ENCODE data around the gene SPPL3.

SPPL3 gene

GRCh38 chr12:120834489-120835303 is 69.5 kb downstream of the SPPL3 start:
- Histone ChIP-seq H3K79me2 (ENCODE audit: insufficient read depth, low read depth) (peaks cover 9% of the 10 kb centered on the region; the same call in 1 of the 2 replicates), H3K9ac (peak overlapping the region; percentile 29; the same call in 1 of the 2 replicates), H3K27me3 (ENCODE audit: insufficient read depth, low read depth) (no peaks in the 10 kb centered on the region)

GRCh38 chr12:120833849-120834248 is 70.3 kb downstream of the SPPL3 start:
- Histone ChIP-seq H3K27ac (peak overlapping the region; percentile 74), H2AFZ (ENCODE audit: low read depth) (no peak overlapping the region; the same call in 1 of the 2 replicates), H3K9ac (peak overlapping the region; percentile 29; the same call in 1 of the 2 replicates), H4K20me1 (ENCODE audit: insufficient read depth) (no peaks in the 10 kb centered on the region), H3K4me2 (peak overlapping the region; percentile 95), H3K4me3 (IDR thresholded peaks at IDR 0.05; ENCODE audit: insufficient read depth, low read depth, low read length) (no peak overlapping the region), H3K36me3 (ENCODE audit: insufficient read depth) (no peaks in the 10 kb centered on the region), H3K27me3 (ENCODE audit: insufficient read depth, low read depth) (no peaks in the 10 kb centered on the region), H3K4me1 (ENCODE audit: low read depth, poor library complexity, severe bottlenecking) (peaks cover 71% of the 10 kb centered on the region), H3K79me2 (ENCODE audit: insufficient read depth, low read depth) (peaks cover 9% of the 10 kb centered on the region; the same call in 1 of the 2 replicates)
- no peak for TF ChIP-seq CTCF (conservative IDR thresholded peaks at IDR 0.05; ENCODE audit: low read depth, low read length)

More at GRCh38 chr12:120834489-120835303, 69.5 kb downstream of the SPPL3 start:
- Histone ChIP-seq H3K4me1 (ENCODE audit: low read depth, poor library complexity, severe bottlenecking) (peaks cover 64% of the 10 kb centered on the region), H3K4me3 (IDR thresholded peaks at IDR 0.05; ENCODE audit: insufficient read depth, low read depth, low read length) (no peak overlapping the region), H4K20me1 (ENCODE audit: insufficient read depth) (no peaks in the 10 kb centered on the region), H2AFZ (ENCODE audit: low read depth) (no peak overlapping the region), H3K4me2 (peak overlapping the region; percentile 95), H3K36me3 (ENCODE audit: insufficient read depth) (no peaks in the 10 kb centered on the region), H3K27ac (peak overlapping the region; percentile 74)
- no peak for TF ChIP-seq CTCF (conservative IDR thresholded peaks at IDR 0.05; ENCODE audit: low read depth, low read length)

GRCh38 chr12:120832737-120833136 is 71.4 kb downstream of the SPPL3 start:
- H4K20me1 ChIP-seq (ENCODE audit: insufficient read depth) = no peaks in the 10 kb centered on the region

GRCh38 chr12:120831648-120832267 is 72.4 kb downstream of the SPPL3 start:
- no peak overlapping the region for H3K4me3 ChIP-seq (IDR thresholded peaks at IDR 0.05; ENCODE audit: insufficient read depth, low read depth, low read length)
- H3K36me3 ChIP-seq (ENCODE audit: insufficient read depth) = no peaks in the 10 kb centered on the region
- no peak for TF ChIP-seq CTCF (conservative IDR thresholded peaks at IDR 0.05; ENCODE audit: low read depth, low read length)
- H3K4me1 ChIP-seq (ENCODE audit: low read depth, poor library complexity, severe bottlenecking) = peaks cover 74% of the 10 kb centered on the region
- H3K4me2 ChIP-seq = no peak overlapping the region; the same call in 1 of the 2 replicates
- no peak overlapping the region for H3K27ac ChIP-seq
- H2AFZ ChIP-seq (ENCODE audit: low read depth) = no peak overlapping the region
- H3K27me3 ChIP-seq (ENCODE audit: insufficient read depth, low read depth) = no peaks in the 10 kb centered on the region
- no peaks in the 10 kb centered on the region for H4K20me1 ChIP-seq (ENCODE audit: insufficient read depth)
- H3K79me2 ChIP-seq (ENCODE audit: insufficient read depth, low read depth) = peaks cover 9% of the 10 kb centered on the region; the same call in 1 of the 2 replicates
- no peak overlapping the region for H3K9ac ChIP-seq

More at GRCh38 chr12:120832737-120833136, 71.4 kb downstream of the SPPL3 start:
- no peak overlapping the region for H2AFZ ChIP-seq (ENCODE audit: low read depth)
- no peak overlapping the region for H3K9ac ChIP-seq
- peaks cover 9% of the 10 kb centered on the region; the same call in 1 of the 2 replicates for H3K79me2 ChIP-seq (ENCODE audit: insufficient read depth, low read depth)
- no peaks in the 10 kb centered on the region for H3K36me3 ChIP-seq (ENCODE audit: insufficient read depth)
- H3K27ac ChIP-seq = peak overlapping the region; percentile 74; the same call in 1 of the 2 replicates
- H3K4me1 ChIP-seq (ENCODE audit: low read depth, poor library complexity, severe bottlenecking) = peaks cover 76% of the 10 kb centered on the region
- no peaks in the 10 kb centered on the region for H3K27me3 ChIP-seq (ENCODE audit: insufficient read depth, low read depth)
- H3K4me2 ChIP-seq = peak overlapping the region; percentile 95; the same call in 1 of the 2 replicates
- TF ChIP-seq CTCF (conservative IDR thresholded peaks at IDR 0.05; ENCODE audit: low read depth, low read length) = no peak
- H3K4me3 ChIP-seq (IDR thresholded peaks at IDR 0.05; ENCODE audit: insufficient read depth, low read depth, low read length) = no peak overlapping the region
